Naive thymus-derived CD4-positive, alpha-beta T cell (primary cell): ENCODE measurements around the gene DOK1. TPM values are rescaled to one million over a fixed set of nuclear protein-coding genes. Genes with fewer than 3 reads are reported as not detected.
A peak's percentile ranks its signal among the peaks of the same experiment; 100 is the strongest.

Source experiments
- ATAC-seq: fragments of 150-1000 bp; cut with Tn5 transposase; 2 replicates; pipeline ENCODE4 v1.10.0; 2021; ENCODE audit warnings: mild to moderate bottlenecking, moderate library complexity
- CTCF ChIA-PET: fragments of 350-600 bp; sonication (Branson Sonifier 250); formaldehyde crosslinking; loops from one replicate; lab custom pipeline; 2021; ENCODE audit warnings: antibody characterized with exemption; lab: Charles Lee
- POLR2A ChIA-PET: fragments of 350-600 bp; sonication (Branson Sonifier 250); formaldehyde crosslinking; loops from one replicate; lab custom pipeline; 2021; ENCODE audit warnings: antibody characterized with exemption, inconsistent platforms; lab: Charles Lee
- DNase-seq, 9 donors: peaks; one replicate each; pipeline versions ENCODE4 v3.0.0 to v3.0.0-alpha.2; 2020 to 2022; ENCODE audit warnings: mixed read lengths in 1 of 9
- H3K27ac ChIP-seq: one replicate; pipeline ENCODE4 v1.7.0; 2013; ENCODE audit warnings: mild to moderate bottlenecking, low read depth, low read length, moderate library complexity
- H3K27me3 ChIP-seq, 2 donors: one replicate each; pipeline ENCODE4 v1.7.0; 2013; ENCODE audit warnings: low read length in 2 of 2, mild to moderate bottlenecking in 2 of 2, moderate library complexity in 2 of 2; ENCODE audit not compliant: control insufficient read depth in 2 of 2, insufficient read depth in 2 of 2
- H3K36me3 ChIP-seq, 3 experiments: 1 replicate in 2 of 3; 2 replicates in 1 of 3; pipeline ENCODE4 v1.7.0; 2013; ENCODE audit warnings: low read length in 3 of 3, mild to moderate bottlenecking in 3 of 3, moderate library complexity in 1 of 3; ENCODE audit not compliant: insufficient read depth in 3 of 3, control insufficient read depth in 2 of 3
- H3K4me1 ChIP-seq, 2 donors: one replicate each; pipeline ENCODE4 v1.7.0; 2013; ENCODE audit warnings: low read length in 2 of 2, mild to moderate bottlenecking in 2 of 2, moderate library complexity in 1 of 2; ENCODE audit not compliant: control insufficient read depth in 2 of 2, insufficient read depth in 2 of 2
- H3K4me3 ChIP-seq: 2 replicates; pipeline ENCODE4 v1.7.0; 2013; ENCODE audit warnings: mild to moderate bottlenecking, low read length
- H3K9me3 ChIP-seq, 3 experiments: 1 replicate in 2 of 3; 2 replicates in 1 of 3; pipeline ENCODE4 v1.7.0; 2013; ENCODE audit warnings: low read length in 3 of 3; ENCODE audit not compliant: control insufficient read depth in 2 of 3
- H3K27ac Mint-ChIP-seq, 9 donors: one replicate each; pipeline ENCODE4 v1.8.0; 2020 to 2022; ENCODE audit warnings: mixed read lengths in 9 of 9, mild to moderate bottlenecking in 8 of 9, moderate library complexity in 5 of 9, inconsistent platforms in 2 of 9
- H3K27me3 Mint-ChIP-seq, 5 donors: one replicate each; pipeline ENCODE4 v1.8.0; 2021 to 2022; ENCODE audit warnings: mixed read lengths in 5 of 5, mild to moderate bottlenecking in 1 of 5
- H3K36me3 Mint-ChIP-seq, 5 donors: one replicate each; pipeline ENCODE4 v1.8.0; 2020 to 2022; ENCODE audit warnings: mixed read lengths in 5 of 5, mild to moderate bottlenecking in 3 of 5, inconsistent platforms in 1 of 5
- H3K4me1 Mint-ChIP-seq, 7 donors: one replicate each; pipeline ENCODE4 v1.8.0; 2020 to 2022; ENCODE audit warnings: mixed read lengths in 7 of 7, mild to moderate bottlenecking in 3 of 7, inconsistent platforms in 1 of 7
- H3K4me3 Mint-ChIP-seq, 10 donors: one replicate each; pipeline ENCODE4 v1.8.0; 2020 to 2022; ENCODE audit warnings: mild to moderate bottlenecking in 10 of 10, mixed read lengths in 10 of 10, moderate library complexity in 6 of 10, inconsistent platforms in 2 of 10
- H3K9me3 Mint-ChIP-seq, 11 donors: one replicate each; pipeline ENCODE4 v1.8.0; 2020 to 2022; ENCODE audit warnings: mixed read lengths in 11 of 11, mild to moderate bottlenecking in 4 of 11, inconsistent platforms in 1 of 11, moderate library complexity in 1 of 11
- intact Hi-C, 2 donors: fragments of 100-400 bp; cut with micrococcal nuclease; formaldehyde crosslinking; loops; one replicate each; pipeline ENCODE4 v1.15.1; 2023
- polyA plus RNA-seq, 2 donors: library from polyadenylated mRNA; unstranded; fragments of 300-500 nt; fragmentation: Illumina TruSeq; gene quantifications; one replicate each; pipeline ENCODE4 v1.2.3, GENCODE V29; 2021
- total RNA-seq, 6 experiments: library from RNA in 5 of 6; stranded (reverse) in 5 of 6; gene quantifications; 1 replicate in 5 of 6; 2 replicates in 1 of 6; pipeline ENCODE4 v1.2.3 and lab custom pipeline; 2021 to 2026

Gene DOK1
- total and polyA plus RNA-seq, 7 experiments from 2014 or later: 7.0 to 39.5 (median 24.2) TPM

- Histone ChIP-seq H3K4me1 (no peaks in the 10 kb centered on the region), H3K27me3 (peaks cover 3 to 5% of the 10 kb centered on the region in 2 donors), H3K4me3 (no peak overlapping the region), H3K27ac (no peak overlapping the region), H3K36me3 (peaks cover 0 to 13% (median 0%) of the 10 kb centered on the region in 3 experiments), H3K9me3 (no peaks in the 10 kb centered on the region)
- DNase-seq (no peak), ATAC-seq (no peak)
- Mint-ChIP-seq H3K4me1 (peaks cover 2 to 14% (median 3%) of the 10 kb centered on the region in 7 donors), H3K9me3 (no peaks in the 10 kb centered on the region), H3K27ac (peak overlapping the region in 2 of 9 donors; percentile 11 to 31), H3K4me3 (no peak overlapping the region), H3K27me3 (peaks cover 15 to 30% (median 19%) of the 10 kb centered on the region in 5 donors), H3K36me3 (peaks cover 0 to 6% (median 2%) of the 10 kb centered on the region in 5 donors)
- POLR2A ChIA-PET: no interaction called here
- CTCF ChIA-PET: no interaction called here
- intact Hi-C loops: loop anchor here (10.0 kb wide), 3 partner anchors 202 to 712 kb away; partner anchors contain the start of gene STAMBP (in 1 of the 2)
Measured at GRCh38 chr2:74537140-74537539, 17.4 kb upstream of the DOK1 start.

GRCh38 chr2:74538881-74539339, 15.6 kb upstream of the DOK1 start:
- intact Hi-C loops: loop anchor here (10.0 kb wide), 3 partner anchors 204 to 714 kb away; partner anchors contain the start of gene STAMBP (in 1 of the 2)
- ATAC-seq: no peak
- ChIA-PET POLR2A (interaction anchor here (0.8 to 1.4 kb wide), 5 partner anchors 10 to 84 kb away, joined by 3 to 4 read pairs (median 3); partner anchors contain the start of genes AUP1, DQX1, HTRA2 and INO80B), CTCF (interaction anchor here (0.6 kb wide), 1 partner anchor 55 kb away, joined by 3 read pairs; no protein-coding TSS in a partner anchor)
- Histone ChIP-seq H3K4me1 (no peaks in the 10 kb centered on the region), H3K4me3 (no peak overlapping the region), H3K36me3 (no peaks in the 10 kb centered on the region), H3K9me3 (no peaks in the 10 kb centered on the region), H3K27me3 (peaks cover 3 to 5% of the 10 kb centered on the region in 2 donors), H3K27ac (no peak overlapping the region)
- Mint-ChIP-seq H3K36me3 (no peaks in the 10 kb centered on the region), H3K27me3 (peaks cover 25 to 41% (median 33%) of the 10 kb centered on the region in 5 donors), H3K9me3 (no peaks in the 10 kb centered on the region), H3K4me3 (no peak overlapping the region), H3K27ac (no peak overlapping the region), H3K4me1 (peaks cover 0 to 11% (median 0%) of the 10 kb centered on the region in 7 donors)
- DNase-seq: no peak

DNA sequence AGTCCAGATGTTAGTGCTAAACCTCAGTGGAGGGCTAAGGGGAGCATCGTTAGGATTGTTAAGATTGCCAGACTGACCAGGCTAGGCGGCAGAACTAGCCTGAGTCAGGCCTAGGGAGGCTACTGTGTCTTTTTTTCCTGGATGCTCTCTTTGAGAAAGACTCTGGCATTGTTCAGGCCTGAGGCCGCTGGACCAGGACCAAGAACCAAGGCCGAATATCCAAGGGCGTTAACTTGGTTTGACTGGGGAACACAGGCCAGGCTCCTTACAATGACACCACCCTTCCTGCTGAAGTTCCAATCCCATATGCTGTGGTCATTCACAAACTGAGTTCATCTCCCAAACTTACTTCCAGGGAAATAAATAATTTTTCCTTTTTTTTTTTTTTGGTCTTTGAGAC, 14.2 kb upstream of the DOK1 start:
- CTCF ChIA-PET: interaction anchor here (1.1 kb wide), 1 partner anchor 11 kb away, joined by 3 read pairs; no protein-coding TSS in a partner anchor
- H3K9me3 ChIP-seq: no peaks in the 10 kb centered on the region
- peaks cover 0 to 14% (median 0%) of the 10 kb centered on the region in 7 donors for H3K4me1 Mint-ChIP-seq
- no peak overlapping the region for H3K4me3 Mint-ChIP-seq
- no peaks in the 10 kb centered on the region for H3K4me1 ChIP-seq
- ATAC-seq (no peak), DNase-seq (no peak)
- intact Hi-C loops: no loop called here
- no peaks in the 10 kb centered on the region for H3K36me3 Mint-ChIP-seq
- H3K9me3 Mint-ChIP-seq: no peaks in the 10 kb centered on the region
- no peak overlapping the region for H3K27ac ChIP-seq
- POLR2A ChIA-PET: interaction anchor here (1.3 kb wide), 1 partner anchor 14 kb away, joined by 4 read pairs; the partner anchor contains the start of gene DQX1
- H3K27ac Mint-ChIP-seq: no peak overlapping the region
- H3K36me3 ChIP-seq: no peaks in the 10 kb centered on the region
- H3K27me3 ChIP-seq: peaks cover 3 to 5% of the 10 kb centered on the region in 2 donors
- peaks cover 34 to 44% (median 36%) of the 10 kb centered on the region in 5 donors for H3K27me3 Mint-ChIP-seq
- H3K4me3 ChIP-seq: no peak overlapping the region

- Mint-ChIP-seq H3K4me3 (no peak overlapping the region), H3K4me1 (peaks cover 0 to 14% (median under 1%) of the 10 kb centered on the region in 7 donors), H3K36me3 (peaks cover 0 to under 1% (median 0%) of the 10 kb centered on the region in 5 donors), H3K27me3 (peaks cover 46 to 55% (median 52%) of the 10 kb centered on the region in 5 donors), H3K9me3 (no peaks in the 10 kb centered on the region), H3K27ac (no peak overlapping the region)
- ChIA-PET CTCF (no interaction called here), POLR2A (interaction anchor here (0.6 to 0.8 kb wide), 3 partner anchors 17 to 1131 kb away, joined by 3 to 5 read pairs (median 3); partner anchors contain the start of genes DQX1 and STAMBP)
- H3K27me3 ChIP-seq: peaks cover 5 to 10% of the 10 kb centered on the region in 2 donors
- DNase-seq (no peak), ATAC-seq (no peak)
- no peaks in the 10 kb centered on the region for H3K36me3 ChIP-seq
- H3K9me3 ChIP-seq: no peaks in the 10 kb centered on the region
- H3K4me1 ChIP-seq: no peaks in the 10 kb centered on the region
- H3K27ac ChIP-seq: no peak overlapping the region
- no peak overlapping the region for H3K4me3 ChIP-seq
- intact Hi-C loops: no loop called here
Measured at GRCh38 chr2:74542978-74543377, 11.5 kb upstream of the DOK1 start.

DNA sequence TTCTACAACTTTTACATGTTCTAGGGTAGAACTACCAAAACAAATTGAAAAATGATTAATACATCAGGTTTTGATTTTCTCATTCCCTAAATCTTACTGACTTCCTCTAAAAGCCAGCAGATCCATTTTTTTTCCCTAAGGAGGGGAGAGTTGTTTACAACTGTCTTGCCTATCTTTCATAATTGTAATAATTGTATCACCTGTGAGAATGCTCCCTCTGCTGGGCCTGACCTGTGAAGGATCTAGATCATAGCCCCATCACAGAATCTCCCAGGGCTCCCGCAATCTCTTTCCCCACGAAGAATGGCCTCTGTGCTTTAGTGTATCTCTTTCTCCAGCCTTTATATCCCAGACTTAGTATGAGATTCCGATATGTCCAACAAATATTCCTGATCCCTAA, 9.9 kb upstream of the DOK1 start:
- peaks cover 0 to 6% (median 0%) of the 10 kb centered on the region in 5 donors for H3K36me3 Mint-ChIP-seq
- intact Hi-C loops: loop anchor here in 1 of 2 donors (1.0 kb wide), 1 partner anchor 61 kb away; the partner anchor contains the start of gene TTC31
- Histone ChIP-seq H3K9me3 (no peaks in the 10 kb centered on the region), H3K36me3 (no peaks in the 10 kb centered on the region), H3K4me3 (no peak overlapping the region), H3K27ac (no peak overlapping the region), H3K27me3 (peaks cover 9 to 18% of the 10 kb centered on the region in 2 donors), H3K4me1 (peaks cover 0 to 12% of the 10 kb centered on the region in 2 donors)
- peaks cover 5 to 11% (median 9%) of the 10 kb centered on the region in 7 donors for H3K4me1 Mint-ChIP-seq
- no peaks in the 10 kb centered on the region for H3K9me3 Mint-ChIP-seq
- DNase-seq: peak in 1 of 9 donors; percentile 14
- no peak overlapping the region for H3K4me3 Mint-ChIP-seq
- H3K27me3 Mint-ChIP-seq: peaks cover 39 to 62% (median 52%) of the 10 kb centered on the region in 5 donors
- ChIA-PET CTCF (interaction anchor here (1.0 kb wide), 1 partner anchor 9 kb away, joined by 6 read pairs; no protein-coding TSS in a partner anchor), POLR2A (interaction anchor here (0.6 kb wide), 1 partner anchor 82 kb away, joined by 3 read pairs; no protein-coding TSS in a partner anchor)
- no peak for ATAC-seq
- H3K27ac Mint-ChIP-seq: no peak overlapping the region

DNA sequence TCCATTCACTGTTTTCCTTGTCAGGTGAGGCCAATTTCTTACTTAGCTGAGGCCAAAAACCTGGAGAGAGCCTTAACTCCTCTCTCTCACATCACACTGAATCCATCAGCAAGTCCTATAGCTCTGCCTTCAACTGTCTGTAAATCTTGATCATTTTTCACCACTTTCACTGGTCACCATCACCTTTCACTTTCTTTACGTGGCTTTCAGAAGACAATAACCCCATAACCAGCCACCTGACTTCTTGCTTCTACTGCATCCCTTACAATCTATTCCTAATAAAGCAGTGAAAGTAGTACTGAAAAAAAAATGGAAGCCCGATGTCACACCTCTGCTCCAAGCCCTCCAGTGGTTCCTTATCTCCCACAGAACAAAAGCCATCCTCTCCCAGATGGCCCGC, 8.5 kb upstream of the DOK1 start:
- Mint-ChIP-seq H3K4me3 (no peak overlapping the region), H3K27me3 (peaks cover 45 to 65% (median 63%) of the 10 kb centered on the region in 5 donors), H3K27ac (no peak overlapping the region), H3K36me3 (peaks cover 0 to 6% (median 0%) of the 10 kb centered on the region in 5 donors), H3K9me3 (no peaks in the 10 kb centered on the region), H3K4me1 (peaks cover 5 to 12% (median 12%) of the 10 kb centered on the region in 7 donors)
- Histone ChIP-seq H3K9me3 (no peaks in the 10 kb centered on the region), H3K36me3 (no peaks in the 10 kb centered on the region), H3K27me3 (peaks cover 6 to 20% of the 10 kb centered on the region in 2 donors), H3K4me1 (peaks cover 0 to 13% of the 10 kb centered on the region in 2 donors), H3K4me3 (no peak overlapping the region), H3K27ac (no peak overlapping the region)
- ATAC-seq (no peak), DNase-seq (no peak)
- intact Hi-C loops: no loop called here
- ChIA-PET CTCF (no interaction called here), POLR2A (no interaction called here)
